Neuronal stem cell (in vitro differentiated cells): Measurements from ENCODE around the gene RAF1.

Experiments used
- DNase-seq: peaks from one replicate; pipeline ENCODE4 v3.0.0-alpha.2; 2013; ENCODE audit warnings: low spot score
- H2AFZ ChIP-seq: one replicate; pipeline ENCODE4 v1.6.1; 2013; ENCODE audit warnings: mild to moderate bottlenecking, low read length, inconsistent platforms
- H2AK5ac ChIP-seq: 2 replicates; pipeline ENCODE4 v1.6.1; 2013; ENCODE audit warnings: low read depth, mild to moderate bottlenecking, inconsistent platforms, low read length, moderate library complexity, mixed read lengths
- H2BK120ac ChIP-seq: 2 replicates; pipeline ENCODE4 v1.6.1; 2013; ENCODE audit warnings: low read depth, mild to moderate bottlenecking, inconsistent platforms, low read length, moderate library complexity, mixed read lengths
- H2BK12ac ChIP-seq: one replicate; pipeline ENCODE4 v1.6.1; 2013; ENCODE audit warnings: low read length, inconsistent platforms
- H2BK15ac ChIP-seq: 2 replicates; pipeline ENCODE4 v1.6.1; 2013; ENCODE audit warnings: mild to moderate bottlenecking, low read length, inconsistent platforms, mixed read lengths
- H2BK5ac ChIP-seq: one replicate; pipeline ENCODE4 v1.6.1; 2013; ENCODE audit warnings: inconsistent platforms, mild to moderate bottlenecking, low read length, moderate library complexity
- H3K14ac ChIP-seq: one replicate; pipeline ENCODE4 v1.6.1; 2013; ENCODE audit warnings: low read length, inconsistent platforms
- H3K18ac ChIP-seq: 2 replicates; pipeline ENCODE4 v1.6.1; 2013; ENCODE audit warnings: low read length, inconsistent platforms
- H3K23ac ChIP-seq: 2 replicates; pipeline ENCODE4 v1.6.1; 2013; ENCODE audit warnings: low read depth, mild to moderate bottlenecking, mixed read lengths, low read length, inconsistent platforms; ENCODE audit not compliant: poor library complexity
- H3K27ac ChIP-seq: replicated peaks from 3 replicates; pipeline ENCODE4 v1.5.1; 2013; ENCODE audit warnings: low read length, inconsistent platforms
- H3K27me3 ChIP-seq, 3 experiments: 2 replicates each; pipeline ENCODE4 v1.6.1; 2013; ENCODE audit warnings: low read length in 3 of 3, mild to moderate bottlenecking in 2 of 3, inconsistent platforms in 1 of 3, low read depth in 1 of 3, mixed read lengths in 1 of 3, moderate library complexity in 1 of 3; ENCODE audit not compliant: control insufficient read depth in 3 of 3, insufficient read depth in 3 of 3
- H3K36me3 ChIP-seq, 2 donors: replicated peaks in 1 of 2; 2 replicates each; pipeline ENCODE4 v1.6.1; 2013; ENCODE audit warnings: low read length in 2 of 2; ENCODE audit not compliant: control insufficient read depth in 2 of 2, insufficient read depth in 2 of 2
- H3K4ac ChIP-seq: 2 replicates; pipeline ENCODE4 v1.6.1; 2013; ENCODE audit warnings: inconsistent platforms, mild to moderate bottlenecking, low read length, moderate library complexity
- H3K4me1 ChIP-seq, 2 donors: 1 replicate in 1 of 2; 2 replicates in 1 of 2; pipeline ENCODE4 v1.6.1; 2013; ENCODE audit warnings: low read length in 2 of 2, low read depth in 1 of 2; ENCODE audit not compliant: control insufficient read depth in 2 of 2, insufficient read depth in 1 of 2
- H3K4me2 ChIP-seq: one replicate; pipeline ENCODE4 v1.6.1; 2013; ENCODE audit warnings: mild to moderate bottlenecking, low read length, inconsistent platforms; ENCODE audit not compliant: insufficient read depth, poor library complexity, severe bottlenecking
- H3K4me3 ChIP-seq, 2 donors: 2 replicates each; pipeline ENCODE4 v1.5.1; 2013; ENCODE audit warnings: low read length in 2 of 2, mild to moderate bottlenecking in 2 of 2, inconsistent platforms in 1 of 2, moderate library complexity in 1 of 2
- H3K79me1 ChIP-seq: one replicate; pipeline ENCODE4 v1.6.1; 2013; ENCODE audit warnings: low read depth, mild to moderate bottlenecking, inconsistent platforms, low read length, moderate library complexity
- H3K9ac ChIP-seq: one replicate; pipeline ENCODE4 v1.6.1; 2013; ENCODE audit warnings: mild to moderate bottlenecking, low read depth, low read length, inconsistent platforms; ENCODE audit not compliant: poor library complexity
- H3K9me3 ChIP-seq, 2 donors: replicated peaks in 1 of 2; 2 replicates each; pipeline versions ENCODE3 to v1.6.1; 2013; ENCODE audit warnings: low read length in 2 of 2, mild to moderate bottlenecking in 2 of 2, inconsistent platforms in 1 of 2, low read depth in 1 of 2, mixed read lengths in 1 of 2, moderate library complexity in 1 of 2; ENCODE audit not compliant: control insufficient read depth in 2 of 2, insufficient read depth in 1 of 2
- H4K8ac ChIP-seq: one replicate; pipeline ENCODE4 v1.6.1; 2013; ENCODE audit warnings: low read depth, mild to moderate bottlenecking, inconsistent platforms, low read length, moderate library complexity
- H4K91ac ChIP-seq: one replicate; pipeline ENCODE4 v1.6.1; 2013; ENCODE audit warnings: low read length, low read depth, mild to moderate bottlenecking, inconsistent platforms; ENCODE audit not compliant: poor library complexity
- WGBS, 2 donors: extraction: QIAGEN DNeasy Blood & Tissue Kit; methylation state at CpG; one replicate each; pipeline ENCODE4 v1.1.7; 2013; ENCODE audit warnings: missing lambda C conversion rate in 2 of 2, mixed read lengths in 1 of 2; ENCODE audit not compliant: insufficient read length in 2 of 2, insufficient replicate concordance in 1 of 2; ENCODE audit errors: extremely low coverage in 2 of 2; 5-methylcytosine and 5-hydroxymethylcytosine counted together

Gene RAF1

DNA sequence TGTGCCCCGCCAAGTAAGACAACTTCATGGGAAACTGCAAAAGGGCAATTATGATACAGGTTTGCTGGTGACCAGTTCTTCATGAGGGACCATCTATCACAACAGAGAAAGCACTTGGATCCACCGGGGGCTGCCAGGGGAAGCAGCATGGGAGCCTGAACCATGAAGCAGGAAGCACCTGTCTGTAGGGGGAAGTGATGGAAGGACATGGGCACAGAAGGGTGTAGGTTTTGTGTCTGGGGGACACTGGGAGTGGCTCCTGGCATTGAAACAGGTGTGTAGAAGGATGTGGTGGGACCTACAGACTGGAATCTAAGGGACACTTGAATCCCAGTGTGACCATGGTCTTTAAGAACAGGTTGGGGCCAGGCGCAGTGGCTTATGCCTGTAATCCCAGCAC, 84.5 kb downstream of the RAF1 start:
- H3K14ac ChIP-seq = no peak overlapping the region
- peaks cover 2% of the 10 kb centered on the region for H3K79me1 ChIP-seq
- no peaks in the 10 kb centered on the region for H3K9me3 ChIP-seq
- WGBS, 2 donors = no CpG with 5 or more reads among the region's 3 CpGs
- no peak overlapping the region for H3K9ac ChIP-seq
- H3K23ac ChIP-seq = no peak overlapping the region
- no peak overlapping the region for H3K27ac ChIP-seq
- H3K4ac ChIP-seq = no peak overlapping the region
- H2BK120ac ChIP-seq = no peak overlapping the region
- H3K4me3 ChIP-seq = no peak overlapping the region
- H3K27me3 ChIP-seq = no peaks in the 10 kb centered on the region
- H2BK12ac ChIP-seq = no peak overlapping the region
- H3K18ac ChIP-seq = no peak overlapping the region
- no peak overlapping the region for H2BK15ac ChIP-seq
- no peak overlapping the region for H2BK5ac ChIP-seq
- no peak overlapping the region for H4K8ac ChIP-seq
- no peak overlapping the region for H4K91ac ChIP-seq
- DNase-seq = no peak
- peaks cover 41 to 95% of the 10 kb centered on the region in 2 donors for H3K36me3 ChIP-seq
- H2AK5ac ChIP-seq = no peak overlapping the region
- no peak overlapping the region for H2AFZ ChIP-seq
- H3K4me2 ChIP-seq = no peak overlapping the region
- H3K4me1 ChIP-seq = no peaks in the 10 kb centered on the region

DNA sequence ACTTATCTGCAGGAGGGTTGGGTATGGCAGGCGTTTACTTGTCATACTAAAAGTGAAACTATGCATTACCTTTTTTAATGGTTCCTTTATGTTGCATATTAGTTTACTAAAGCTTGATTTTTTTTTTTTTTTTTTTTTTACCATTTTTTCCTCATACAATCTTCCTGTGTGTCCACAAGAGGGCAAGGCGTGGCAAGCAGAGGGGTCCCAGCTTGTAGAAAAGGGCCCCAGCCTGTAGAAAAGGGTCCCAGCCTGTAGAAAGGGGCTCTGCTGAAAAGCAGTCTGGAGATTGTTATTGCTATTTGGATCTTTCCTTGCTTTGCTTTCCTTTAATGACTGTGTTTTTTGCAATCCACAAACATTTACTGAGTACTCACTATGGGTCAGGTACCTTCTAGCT, 85.2 kb downstream of the RAF1 start:
- Histone ChIP-seq H3K4me3 (no peak overlapping the region), H3K79me1 (peaks cover 2% of the 10 kb centered on the region), H2AFZ (no peak overlapping the region), H3K18ac (no peak overlapping the region), H3K23ac (no peak overlapping the region), H3K36me3 (peaks cover 40 to 95% of the 10 kb centered on the region in 2 donors), H2BK120ac (no peak overlapping the region), H2BK12ac (no peak overlapping the region), H4K91ac (no peak overlapping the region), H3K27ac (no peak overlapping the region), H3K9ac (no peak overlapping the region), H4K8ac (no peak overlapping the region), H2AK5ac (no peak overlapping the region), H2BK5ac (no peak overlapping the region), H3K27me3 (no peaks in the 10 kb centered on the region), H2BK15ac (no peak overlapping the region), H3K4me1 (no peaks in the 10 kb centered on the region), H3K14ac (no peak overlapping the region), H3K4me2 (no peak overlapping the region), H3K9me3 (no peaks in the 10 kb centered on the region), H3K4ac (no peak overlapping the region)
- no CpG with 5 or more reads among the region's 2 CpGs for WGBS, 2 donors
- DNase-seq = no peak

DNA sequence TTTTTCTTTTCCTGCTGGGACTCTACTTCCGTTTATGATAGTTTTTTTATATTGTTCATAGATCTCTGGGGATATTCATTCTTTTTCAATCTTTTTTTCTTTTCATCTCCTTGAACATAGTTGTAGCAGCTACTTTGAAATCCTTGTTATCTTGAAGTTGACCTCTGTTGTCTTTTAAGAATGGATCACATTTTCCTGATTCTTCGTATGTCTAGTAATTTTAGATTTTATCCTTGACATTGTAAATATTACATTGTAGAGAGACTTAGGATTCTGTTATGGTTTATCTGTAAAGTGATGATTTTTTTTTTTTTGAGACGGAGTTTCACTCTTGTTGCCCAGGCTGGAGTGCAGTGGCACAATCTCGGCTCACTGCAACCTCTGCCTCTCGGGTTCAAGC, 86.5 kb downstream of the RAF1 start:
- Histone ChIP-seq H3K27ac (no peak overlapping the region), H3K4me1 (no peaks in the 10 kb centered on the region), H2AFZ (no peak overlapping the region), H2AK5ac (no peak overlapping the region), H4K91ac (no peak overlapping the region), H2BK15ac (no peak overlapping the region), H3K36me3 (peaks cover 41 to 95% of the 10 kb centered on the region in 2 donors), H3K23ac (no peak overlapping the region), H3K4me2 (no peak overlapping the region), H3K27me3 (no peaks in the 10 kb centered on the region), H3K14ac (no peak overlapping the region), H3K9ac (no peak overlapping the region), H3K9me3 (no peaks in the 10 kb centered on the region), H2BK120ac (no peak overlapping the region), H2BK12ac (no peak overlapping the region), H3K79me1 (peaks cover 2% of the 10 kb centered on the region), H3K18ac (no peak overlapping the region), H2BK5ac (no peak overlapping the region), H3K4ac (no peak overlapping the region), H4K8ac (no peak overlapping the region), H3K4me3 (no peak overlapping the region)
- no CpG with 5 or more reads among the region's 5 CpGs for WGBS, 2 donors
- DNase-seq = no peak

DNA sequence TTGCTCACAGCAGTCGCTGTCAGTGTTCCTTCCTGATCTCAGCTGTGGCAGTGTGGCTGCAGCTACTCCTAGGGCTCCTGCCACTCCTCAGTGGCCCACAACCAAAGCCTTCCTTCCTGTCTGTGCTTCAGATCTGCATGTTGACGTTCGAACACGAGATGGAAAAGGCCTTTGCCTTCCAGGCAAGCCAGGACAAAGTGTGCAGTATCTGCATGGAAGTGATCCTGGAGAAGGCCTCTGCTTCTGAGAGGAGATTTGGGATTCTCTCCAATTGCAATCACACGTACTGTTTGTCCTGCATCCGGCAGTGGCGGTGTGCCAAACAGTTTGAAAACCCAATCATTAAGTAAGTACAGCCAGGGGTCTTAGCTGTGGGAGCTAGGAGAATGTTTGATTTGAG, 89.3 kb downstream of the RAF1 start:
- Histone ChIP-seq H3K23ac (no peak overlapping the region), H2AK5ac (no peak overlapping the region), H3K36me3 (peaks cover 43 to 97% of the 10 kb centered on the region in 2 donors), H2BK15ac (no peak overlapping the region), H3K79me1 (no peaks in the 10 kb centered on the region), H3K9me3 (no peaks in the 10 kb centered on the region), H2BK12ac (no peak overlapping the region), H3K4me1 (no peaks in the 10 kb centered on the region), H3K27me3 (no peaks in the 10 kb centered on the region), H4K8ac (no peak overlapping the region), H2BK5ac (no peak overlapping the region), H3K18ac (no peak overlapping the region), H3K27ac (no peak overlapping the region), H3K14ac (no peak overlapping the region), H3K4me3 (no peak overlapping the region), H3K4ac (no peak overlapping the region), H2BK120ac (no peak overlapping the region), H3K9ac (peak overlapping the region; percentile 24), H3K4me2 (no peak overlapping the region), H4K91ac (no peak overlapping the region), H2AFZ (no peak overlapping the region)
- DNase-seq = no peak
- no CpG with 5 or more reads among the region's 7 CpGs for WGBS, 2 donors
